ENCODE measurements around the gene LRRC8D. TPM values are rescaled to one million over a fixed set of nuclear protein-coding genes. Genes with fewer than 3 reads are reported as not detected.

LRRC8D gene
- total RNA-seq, 4 donors from 2014 or later, result 6.9 to 13.2 (median 8.8) TPM

DNA sequence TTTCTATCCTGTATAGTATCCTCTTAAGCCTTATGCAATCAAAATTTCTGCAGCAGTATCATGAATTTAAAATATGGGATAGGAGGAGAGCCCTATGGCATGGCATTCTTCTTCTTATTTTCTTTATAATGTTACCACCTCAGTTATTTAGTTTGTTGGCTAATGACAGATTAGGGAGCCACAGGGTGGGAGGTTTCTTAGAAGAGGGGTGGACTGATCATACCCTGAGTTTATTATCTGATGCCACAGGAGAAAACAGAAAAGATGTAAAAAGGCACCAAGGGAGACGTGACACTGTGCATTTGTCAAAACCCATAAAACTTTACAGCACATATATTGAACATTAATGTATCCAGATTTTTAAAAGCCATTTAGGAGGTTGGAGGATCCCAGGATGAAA, 66.9 kb downstream of the LRRC8D start:
- no peak for DNase-seq (ENCODE audit: low spot score)
- no peak for ATAC-seq (ENCODE audit: low FRiP score)
- no peak for TF ChIP-seq CTCF (IDR thresholded peaks at IDR 0.05)

GRCh38 chr1:89888480-89889322, 67.9 kb downstream of the LRRC8D start:
- no peak for DNase-seq (ENCODE audit: low spot score)
- no peak for ATAC-seq (ENCODE audit: low FRiP score)
- TF ChIP-seq CTCF (IDR thresholded peaks at IDR 0.05), result no peak

- ATAC-seq (ENCODE audit: low FRiP score), result no peak
- DNase-seq (ENCODE audit: low spot score), result no peak
- no peak for TF ChIP-seq CTCF (IDR thresholded peaks at IDR 0.05)
Observed at GRCh38 chr1:89889323-89889615, 68.4 kb downstream of the LRRC8D start.

GRCh38 chr1:89890085-89890752, 69.4 kb downstream of the LRRC8D start:
- peak; percentile 45 for ATAC-seq (ENCODE audit: low FRiP score)
- no peak for DNase-seq (ENCODE audit: low spot score)
- no peak for TF ChIP-seq CTCF (IDR thresholded peaks at IDR 0.05)

DNA sequence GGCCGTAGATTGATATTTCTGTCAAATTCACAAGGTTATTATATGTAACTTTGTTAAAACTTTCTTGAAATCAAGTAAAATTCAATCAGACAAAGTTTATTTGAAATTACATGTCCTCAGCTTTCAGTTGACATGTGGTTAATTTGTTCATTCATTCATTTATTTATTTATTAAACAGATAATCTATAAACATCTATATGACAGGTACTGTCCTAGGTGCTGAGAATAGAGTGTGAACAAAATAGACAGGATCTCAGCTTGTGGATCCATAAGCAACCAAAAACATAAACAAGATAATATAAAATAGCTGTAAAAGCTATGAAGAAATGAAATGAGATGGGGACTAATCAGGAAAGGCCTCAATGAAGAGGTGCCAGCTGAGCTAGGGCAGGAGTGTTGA, 72.0 kb downstream of the LRRC8D start:
- ATAC-seq (ENCODE audit: low FRiP score) (no peak), DNase-seq (ENCODE audit: low spot score) (no peak)
- TF ChIP-seq CTCF (IDR thresholded peaks at IDR 0.05), result no peak

GRCh38 chr1:89894210-89895201, 73.7 kb downstream of the LRRC8D start:
- TF ChIP-seq CTCF (IDR thresholded peaks at IDR 0.05), result no peak
- DNase-seq (ENCODE audit: low spot score) (no peak), ATAC-seq (ENCODE audit: low FRiP score) (no peak)
